Measurements from ENCODE around the gene LRRFIP1.

LRRFIP1 gene

GRCh38 chr2:237647176-237648015 is 20.0 kb downstream of the LRRFIP1 start:
- TF ChIP-seq POLR2AphosphoS5 (IDR thresholded peaks at IDR 0.05; ENCODE audit: low read depth, low read length) (no peak), TAF1 (IDR thresholded peaks at IDR 0.05; ENCODE audit: low read depth, low read length) (no peak), POU2F2 (IDR thresholded peaks at IDR 0.05; ENCODE audit: low read depth, low read length) (no peak), SPI1 (IDR thresholded peaks at IDR 0.05; ENCODE audit: low read depth, low read length) (no peak)
- DNase-seq (ENCODE audit: insufficient read length, low spot score) (no peak), FAIRE-seq (no peak)

- TF ChIP-seq POLR2AphosphoS5 (IDR thresholded peaks at IDR 0.05; ENCODE audit: low read depth, low read length) (no peak), TAF1 (IDR thresholded peaks at IDR 0.05; ENCODE audit: low read depth, low read length) (no peak), POLR2A (IDR thresholded peaks at IDR 0.05; ENCODE audit: low read depth, low read length) (no peak), POU2F2 (IDR thresholded peaks at IDR 0.05; ENCODE audit: low read depth, low read length) (no peak), PAX5 (IDR thresholded peaks at IDR 0.05; ENCODE audit: insufficient read depth, low read length, severe bottlenecking) (no peak), SPI1 (IDR thresholded peaks at IDR 0.05; ENCODE audit: low read depth, low read length) (no peak)
Measured at GRCh38 chr2:237648016-237648381, 20.6 kb downstream of the LRRFIP1 start.

GRCh38 chr2:237649541-237650454 is 22.4 kb downstream of the LRRFIP1 start:
- DNase-seq (ENCODE audit: insufficient read length, low spot score) (no peak), FAIRE-seq (no peak)
- TF ChIP-seq POU2F2 (IDR thresholded peaks at IDR 0.05; ENCODE audit: low read depth, low read length) (no peak), TAF1 (IDR thresholded peaks at IDR 0.05; ENCODE audit: low read depth, low read length) (no peak), PAX5 (IDR thresholded peaks at IDR 0.05; ENCODE audit: insufficient read depth, low read length, severe bottlenecking) (no peak), POLR2AphosphoS5 (IDR thresholded peaks at IDR 0.05; ENCODE audit: low read depth, low read length) (no peak), POLR2A (IDR thresholded peaks at IDR 0.05; ENCODE audit: low read depth, low read length) (no peak), SPI1 (IDR thresholded peaks at IDR 0.05; ENCODE audit: low read depth, low read length) (no peak)

More at GRCh38 chr2:237648016-237648381, 20.6 kb downstream of the LRRFIP1 start:
- DNase-seq (ENCODE audit: insufficient read length, low spot score) (no peak), FAIRE-seq (no peak)

GRCh38 chr2:237650455-237650850 is 23.1 kb downstream of the LRRFIP1 start:
- DNase-seq (ENCODE audit: insufficient read length, low spot score) (no peak), FAIRE-seq (no peak)
- TF ChIP-seq SPI1 (IDR thresholded peaks at IDR 0.05; ENCODE audit: low read depth, low read length) (no peak), POLR2AphosphoS5 (IDR thresholded peaks at IDR 0.05; ENCODE audit: low read depth, low read length) (no peak), TAF1 (IDR thresholded peaks at IDR 0.05; ENCODE audit: low read depth, low read length) (no peak), POU2F2 (IDR thresholded peaks at IDR 0.05; ENCODE audit: low read depth, low read length) (no peak), PAX5 (IDR thresholded peaks at IDR 0.05; ENCODE audit: insufficient read depth, low read length, severe bottlenecking) (no peak), POLR2A (IDR thresholded peaks at IDR 0.05; ENCODE audit: low read depth, low read length) (no peak)

GRCh38 chr2:237651761-237652160 is 24.4 kb downstream of the LRRFIP1 start:
- FAIRE-seq, result no peak
- no peak for TF ChIP-seq POU2F2 (IDR thresholded peaks at IDR 0.05; ENCODE audit: low read depth, low read length)
- DNase-seq (ENCODE audit: insufficient read length, low spot score), result no peak

GRCh38 chr2:237652181-237652580 is 24.8 kb downstream of the LRRFIP1 start:
- FAIRE-seq (no peak), DNase-seq (ENCODE audit: insufficient read length, low spot score) (no peak)
- no peak for TF ChIP-seq PAX5 (IDR thresholded peaks at IDR 0.05; ENCODE audit: insufficient read depth, low read length, severe bottlenecking)
- no peak for TF ChIP-seq TAF1 (IDR thresholded peaks at IDR 0.05; ENCODE audit: low read depth, low read length)
- no peak for TF ChIP-seq POLR2AphosphoS5 (IDR thresholded peaks at IDR 0.05; ENCODE audit: low read depth, low read length)
- no peak for TF ChIP-seq SPI1 (IDR thresholded peaks at IDR 0.05; ENCODE audit: low read depth, low read length)
- TF ChIP-seq POU2F2 (IDR thresholded peaks at IDR 0.05; ENCODE audit: low read depth, low read length), result no peak
- no peak for TF ChIP-seq POLR2A (IDR thresholded peaks at IDR 0.05; ENCODE audit: low read depth, low read length)

GRCh38 chr2:237652854-237653253 is 25.5 kb downstream of the LRRFIP1 start:
- FAIRE-seq, result no peak
- no peak for DNase-seq (ENCODE audit: insufficient read length, low spot score)
- TF ChIP-seq PAX5 (IDR thresholded peaks at IDR 0.05; ENCODE audit: insufficient read depth, low read length, severe bottlenecking) (no peak), SPI1 (IDR thresholded peaks at IDR 0.05; ENCODE audit: low read depth, low read length) (no peak), TAF1 (IDR thresholded peaks at IDR 0.05; ENCODE audit: low read depth, low read length) (no peak), POU2F2 (IDR thresholded peaks at IDR 0.05; ENCODE audit: low read depth, low read length) (no peak)

- no peak for FAIRE-seq
- TF ChIP-seq POU2F2 (IDR thresholded peaks at IDR 0.05; ENCODE audit: low read depth, low read length) (no peak), POLR2AphosphoS5 (IDR thresholded peaks at IDR 0.05; ENCODE audit: low read depth, low read length) (no peak), TAF1 (IDR thresholded peaks at IDR 0.05; ENCODE audit: low read depth, low read length) (no peak), PAX5 (IDR thresholded peaks at IDR 0.05; ENCODE audit: insufficient read depth, low read length, severe bottlenecking) (no peak), SPI1 (IDR thresholded peaks at IDR 0.05; ENCODE audit: low read depth, low read length) (no peak), POLR2A (IDR thresholded peaks at IDR 0.05; ENCODE audit: low read depth, low read length) (no peak)
- DNase-seq (ENCODE audit: insufficient read length, low spot score), result no peak
Measured at GRCh38 chr2:237653776-237654558, 26.6 kb downstream of the LRRFIP1 start.

- FAIRE-seq, result no peak
- TF ChIP-seq SPI1 (IDR thresholded peaks at IDR 0.05; ENCODE audit: low read depth, low read length) (no peak), POU2F2 (IDR thresholded peaks at IDR 0.05; ENCODE audit: low read depth, low read length) (no peak), POLR2AphosphoS5 (IDR thresholded peaks at IDR 0.05; ENCODE audit: low read depth, low read length) (no peak), POLR2A (IDR thresholded peaks at IDR 0.05; ENCODE audit: low read depth, low read length) (no peak), PAX5 (IDR thresholded peaks at IDR 0.05; ENCODE audit: insufficient read depth, low read length, severe bottlenecking) (no peak), TAF1 (IDR thresholded peaks at IDR 0.05; ENCODE audit: low read depth, low read length) (no peak)
Measured at GRCh38 chr2:237657063-237657462, 29.7 kb downstream of the LRRFIP1 start.

More at GRCh38 chr2:237657063-237657462, 29.7 kb downstream of the LRRFIP1 start:
- no peak for DNase-seq (ENCODE audit: insufficient read length, low spot score)
